ENCODE data around the gene L1CAM.

DNA sequence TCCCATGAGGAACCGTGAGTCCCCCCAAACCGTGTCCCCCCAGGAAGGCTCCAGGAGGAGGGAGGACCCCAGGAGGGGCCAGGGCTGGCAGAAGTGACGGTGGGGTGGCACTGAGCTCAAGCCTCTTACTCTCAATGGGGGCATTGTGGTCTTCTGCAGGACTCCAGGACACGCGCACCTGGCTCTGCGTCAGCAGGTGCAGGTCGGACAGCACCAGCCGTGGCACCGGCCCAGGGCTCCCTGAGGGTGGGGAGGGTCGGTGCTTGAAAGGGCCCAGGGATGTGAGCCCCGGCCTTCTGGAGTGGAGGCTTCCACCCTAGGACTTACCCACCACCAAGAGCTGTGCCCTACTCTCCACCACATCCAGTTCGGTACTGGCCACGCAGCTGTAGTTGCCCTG lies 18.3 kb downstream of the L1CAM start:
- TF ChIP-seq CTCF (IDR thresholded peaks at IDR 0.05): no peak
- TF ChIP-seq EZH2 (IDR thresholded peaks at IDR 0.05): no peak
- no peak for TF ChIP-seq EZH2phosphoT487 (IDR thresholded peaks at IDR 0.05)

Data from neural progenitor cell (in vitro differentiated cells).